Rectal smooth muscle tissue (tissue), 1 donor: ENCODE data around the gene ACD.

Experiments used
- H3K27ac ChIP-seq: one replicate; pipeline ENCODE4 v1.7.0; 2013; ENCODE audit warnings: low read depth, low read length, inconsistent platforms
- H3K27me3 ChIP-seq: one replicate; pipeline ENCODE4 v1.7.0; 2013; ENCODE audit warnings: low read length; ENCODE audit not compliant: control insufficient read depth, insufficient read depth
- H3K36me3 ChIP-seq: one replicate; pipeline ENCODE4 v1.7.0; 2013; ENCODE audit warnings: low read length; ENCODE audit not compliant: control insufficient read depth, insufficient read depth
- H3K4me1 ChIP-seq: one replicate; pipeline ENCODE4 v1.7.0; 2013; ENCODE audit warnings: low read length; ENCODE audit not compliant: control insufficient read depth, insufficient read depth
- H3K4me3 ChIP-seq: one replicate; pipeline ENCODE4 v1.7.0; 2013; ENCODE audit warnings: low read length
- H3K9ac ChIP-seq: one replicate; pipeline ENCODE4 v1.7.0; 2013; ENCODE audit warnings: low read length

The ACD gene

DNA sequence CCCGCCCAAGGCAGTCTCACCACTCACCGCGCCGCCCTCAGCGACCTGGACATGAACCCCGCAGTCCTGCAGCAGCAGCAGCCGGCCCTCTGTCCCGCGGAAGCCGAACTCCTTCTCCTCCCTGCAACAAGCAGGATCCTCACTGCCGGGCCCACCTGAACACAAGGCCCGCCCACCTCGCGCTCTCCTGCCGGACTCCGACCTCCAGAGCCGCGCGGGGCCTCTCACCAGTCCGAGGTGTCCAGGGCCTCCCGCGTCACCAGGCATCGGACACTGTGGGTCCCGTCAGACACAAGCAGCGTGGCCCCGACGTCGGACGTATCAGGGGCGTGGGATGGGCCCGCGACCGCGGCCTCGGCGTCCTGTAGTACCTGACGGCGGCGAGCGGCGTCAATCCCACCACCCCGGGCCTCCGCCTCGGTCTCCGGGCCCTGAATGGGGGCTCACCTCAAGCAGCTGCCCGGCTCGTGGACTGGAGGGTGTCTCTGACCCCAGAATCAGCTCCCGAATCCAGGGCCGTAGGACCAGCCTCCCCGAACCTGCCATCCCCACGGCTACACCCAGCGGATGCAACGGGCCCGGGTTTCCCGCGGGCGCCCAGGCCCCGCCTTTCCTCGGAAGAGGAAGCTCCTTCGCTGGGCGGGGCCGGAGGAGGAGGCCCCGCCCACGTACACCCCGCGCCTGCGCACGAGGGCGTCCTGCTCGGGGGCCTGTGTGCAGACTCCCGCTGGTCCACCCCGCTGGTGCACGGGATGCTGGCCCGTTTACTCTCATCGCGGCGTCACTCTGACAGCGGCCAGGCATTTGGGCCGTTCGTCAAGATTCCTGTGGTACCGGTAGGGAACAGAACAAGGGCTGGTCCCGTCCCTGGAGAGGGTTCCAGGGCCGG is at the start of gene ACD:
Gene ACD, minus strand, starts transcription at position 586 of the 889 bp plus-strand sequence. Its CDS starts 40 bp downstream, at position 546.
- peaks cover 4% of the 10 kb centered on the region for H3K36me3 ChIP-seq
- peaks cover 2% of the 10 kb centered on the region for H3K27me3 ChIP-seq
- peaks cover 11% of the 10 kb centered on the region for H3K4me1 ChIP-seq
- H3K9ac ChIP-seq = peak within 1 kb of the TSS; percentile 46
- peak within 1 kb of the TSS; percentile 98 for H3K4me3 ChIP-seq
- peak within 1 kb of the TSS; percentile 90 for H3K27ac ChIP-seq

DNA sequence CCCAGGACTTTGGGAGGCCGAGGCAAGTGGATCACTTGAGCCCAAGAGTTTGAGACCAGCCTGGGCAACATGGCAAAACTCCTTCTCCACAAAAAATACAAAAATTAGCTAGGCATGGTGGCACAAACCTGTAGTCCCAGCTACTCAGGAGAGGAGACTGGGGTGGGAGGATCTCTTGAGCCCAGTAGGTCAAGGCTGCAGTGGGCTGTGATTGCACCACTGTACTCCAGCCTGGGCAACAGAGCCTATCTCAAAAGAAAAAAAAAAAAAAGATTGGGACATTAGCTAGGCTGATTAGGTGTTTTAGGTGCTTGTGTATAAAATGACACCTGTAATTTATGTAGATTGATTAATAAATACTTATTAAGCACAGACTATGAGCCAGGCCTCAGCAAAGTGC is 49.0 kb upstream of the ACD start:
- Histone ChIP-seq H3K4me3 (no peak overlapping the region), H3K27me3 (no peaks in the 10 kb centered on the region), H3K36me3 (no peaks in the 10 kb centered on the region), H3K4me1 (no peaks in the 10 kb centered on the region), H3K27ac (no peak overlapping the region), H3K9ac (no peak overlapping the region)

DNA sequence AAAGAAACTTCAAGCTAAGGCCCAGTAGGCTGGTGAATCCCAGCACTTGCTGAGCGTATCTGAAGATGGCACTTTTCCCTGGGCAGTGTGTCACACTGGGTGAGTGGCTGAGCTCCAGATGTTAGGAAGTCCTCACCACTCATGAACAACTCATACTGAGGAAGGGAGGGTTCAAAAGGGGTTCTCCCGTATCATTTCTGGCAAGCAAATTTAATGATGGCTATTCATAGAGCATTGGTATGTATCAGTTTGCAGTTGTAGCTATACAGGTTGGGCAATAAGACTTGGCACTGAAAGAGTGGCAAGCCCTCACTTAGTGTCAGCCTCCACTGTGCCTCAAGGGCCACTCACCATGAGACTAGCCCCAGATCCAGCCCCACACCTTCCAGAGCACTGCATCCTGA is 48.3 kb upstream of the ACD start:
- Histone ChIP-seq H3K27me3 (no peaks in the 10 kb centered on the region), H3K4me3 (no peak overlapping the region), H3K27ac (no peak overlapping the region), H3K36me3 (no peaks in the 10 kb centered on the region), H3K9ac (no peak overlapping the region), H3K4me1 (no peaks in the 10 kb centered on the region)

DNA sequence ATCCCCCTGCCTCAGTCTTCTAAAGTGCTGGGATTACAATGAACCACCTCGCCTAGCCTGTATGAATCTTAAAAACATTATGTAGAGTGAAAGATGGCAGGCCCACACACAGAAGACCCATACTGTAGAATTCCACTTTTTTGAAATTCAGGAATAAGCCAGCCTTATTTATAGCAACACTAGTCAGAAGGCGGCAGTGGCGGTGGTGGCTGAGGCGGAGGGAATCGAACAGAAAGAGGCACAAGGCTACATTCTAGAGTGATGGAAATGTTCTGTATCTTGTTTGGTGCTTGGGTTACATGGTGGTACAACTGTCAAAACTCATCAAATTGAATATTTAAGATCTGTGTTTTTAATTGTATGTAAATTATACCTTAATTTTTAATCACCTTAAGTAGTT is 47.7 kb upstream of the ACD start:
- Histone ChIP-seq H3K4me1 (no peaks in the 10 kb centered on the region), H3K27me3 (no peaks in the 10 kb centered on the region), H3K27ac (no peak overlapping the region), H3K4me3 (no peak overlapping the region), H3K9ac (no peak overlapping the region), H3K36me3 (no peaks in the 10 kb centered on the region)

DNA sequence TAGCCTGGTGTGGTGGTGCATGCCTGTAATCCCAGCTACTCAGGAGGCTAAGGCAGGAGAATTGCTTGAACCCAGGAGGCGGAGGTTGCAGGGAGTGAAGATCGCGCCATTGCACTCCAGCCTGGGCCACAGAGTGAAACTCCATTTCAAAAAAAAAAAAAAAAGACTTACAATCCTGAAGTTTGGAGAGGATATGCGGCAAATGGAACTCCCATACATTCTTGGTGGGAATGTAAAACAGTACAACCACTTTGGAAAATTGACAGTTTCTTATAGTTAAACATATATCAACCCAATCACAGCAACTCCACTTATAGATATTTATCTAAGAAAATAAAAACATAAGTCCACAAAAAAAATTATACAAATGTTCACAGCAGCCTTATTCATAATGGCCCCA is 47.1 kb upstream of the ACD start:
- H3K36me3 ChIP-seq = no peaks in the 10 kb centered on the region
- no peak overlapping the region for H3K27ac ChIP-seq
- no peak overlapping the region for H3K4me3 ChIP-seq
- H3K4me1 ChIP-seq = no peaks in the 10 kb centered on the region
- H3K27me3 ChIP-seq = no peaks in the 10 kb centered on the region
- no peak overlapping the region for H3K9ac ChIP-seq

DNA sequence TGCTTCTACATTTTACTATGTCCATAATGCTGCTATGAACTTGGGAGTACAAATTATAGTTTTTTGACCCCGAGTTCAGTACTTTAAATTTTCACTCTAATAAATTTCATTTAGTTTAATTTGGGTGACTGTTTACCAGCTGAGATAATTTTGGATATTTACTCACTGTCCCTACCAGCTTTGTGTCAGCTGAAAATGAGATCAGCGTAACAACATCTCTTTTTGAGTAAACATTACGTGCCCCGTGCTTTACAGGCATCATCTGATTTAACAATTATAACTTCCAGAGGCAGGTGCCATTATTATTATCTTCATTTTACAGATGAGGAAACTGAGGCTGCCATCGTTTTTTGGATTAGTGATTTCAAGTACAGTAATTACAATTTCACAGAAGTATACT is 44.0 kb upstream of the ACD start:
- H3K27me3 ChIP-seq = no peaks in the 10 kb centered on the region
- H3K27ac ChIP-seq = no peak overlapping the region
- no peaks in the 10 kb centered on the region for H3K4me1 ChIP-seq
- no peak overlapping the region for H3K4me3 ChIP-seq
- H3K36me3 ChIP-seq = peaks cover 3% of the 10 kb centered on the region
- H3K9ac ChIP-seq = no peak overlapping the region

DNA sequence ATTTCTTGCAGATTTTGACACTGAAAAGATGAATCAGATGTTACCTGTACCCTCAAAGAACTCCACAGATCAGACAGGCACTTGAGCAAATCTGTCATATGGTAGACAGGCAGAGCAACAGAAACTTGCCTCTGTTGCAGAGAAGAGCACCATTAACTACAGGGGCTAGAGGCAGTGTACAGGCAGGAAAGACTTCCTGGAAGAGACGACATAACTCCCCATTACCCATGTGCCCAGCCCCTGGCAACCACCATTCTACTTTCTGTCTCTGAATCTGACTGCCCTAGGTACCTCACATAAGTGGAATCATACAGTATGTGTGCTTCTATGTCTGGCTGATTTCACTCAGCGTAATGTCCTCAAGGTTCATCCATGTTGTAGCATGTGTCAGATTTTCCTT is 43.6 kb upstream of the ACD start:
- no peaks in the 10 kb centered on the region for H3K27me3 ChIP-seq
- no peaks in the 10 kb centered on the region for H3K4me1 ChIP-seq
- H3K9ac ChIP-seq = no peak overlapping the region
- H3K4me3 ChIP-seq = no peak overlapping the region
- H3K27ac ChIP-seq = no peak overlapping the region
- H3K36me3 ChIP-seq = peaks cover 3% of the 10 kb centered on the region

DNA sequence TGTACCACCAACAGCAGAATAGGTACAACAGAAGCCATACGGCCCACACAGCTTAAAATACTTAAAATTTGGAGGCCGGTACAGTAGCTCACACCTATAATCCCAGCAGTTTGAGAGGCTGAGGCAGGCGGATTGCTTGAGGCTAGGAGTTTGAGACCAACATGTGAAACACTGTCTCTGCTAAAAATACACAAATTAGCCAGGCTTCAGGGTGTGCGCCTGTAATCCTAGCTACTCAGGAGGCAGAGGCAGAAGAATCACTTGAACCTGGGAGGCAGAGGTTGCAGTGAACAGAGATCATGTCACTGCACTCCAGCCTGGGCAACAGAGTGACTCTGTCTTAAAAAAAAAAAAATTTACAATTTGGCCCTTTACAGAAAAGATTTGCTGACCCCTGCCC is 42.1 kb upstream of the ACD start:
- peaks cover 3% of the 10 kb centered on the region for H3K36me3 ChIP-seq
- no peak overlapping the region for H3K9ac ChIP-seq
- no peak overlapping the region for H3K4me3 ChIP-seq
- H3K27ac ChIP-seq = no peak overlapping the region
- no peaks in the 10 kb centered on the region for H3K4me1 ChIP-seq
- no peaks in the 10 kb centered on the region for H3K27me3 ChIP-seq

DNA sequence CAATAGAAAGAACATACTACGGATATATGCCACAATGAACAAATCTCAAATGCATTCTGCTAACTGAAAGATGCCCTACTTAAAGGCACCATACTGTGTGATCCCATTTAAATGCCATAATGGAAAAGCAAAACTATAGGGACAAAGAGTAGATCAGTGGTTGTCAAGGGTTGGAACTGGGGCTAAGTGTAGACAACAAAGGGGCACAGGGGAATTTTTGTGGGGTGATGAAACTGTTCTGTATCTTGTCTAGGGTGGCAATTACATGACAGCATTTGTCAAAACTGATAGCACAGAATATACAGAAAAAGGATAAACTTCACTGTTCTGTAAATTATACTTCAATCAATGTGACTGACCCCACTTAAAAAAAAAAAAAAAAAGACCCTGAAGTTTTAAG is 41.4 kb upstream of the ACD start:
- H3K4me3 ChIP-seq = no peak overlapping the region
- no peak overlapping the region for H3K27ac ChIP-seq

DNA sequence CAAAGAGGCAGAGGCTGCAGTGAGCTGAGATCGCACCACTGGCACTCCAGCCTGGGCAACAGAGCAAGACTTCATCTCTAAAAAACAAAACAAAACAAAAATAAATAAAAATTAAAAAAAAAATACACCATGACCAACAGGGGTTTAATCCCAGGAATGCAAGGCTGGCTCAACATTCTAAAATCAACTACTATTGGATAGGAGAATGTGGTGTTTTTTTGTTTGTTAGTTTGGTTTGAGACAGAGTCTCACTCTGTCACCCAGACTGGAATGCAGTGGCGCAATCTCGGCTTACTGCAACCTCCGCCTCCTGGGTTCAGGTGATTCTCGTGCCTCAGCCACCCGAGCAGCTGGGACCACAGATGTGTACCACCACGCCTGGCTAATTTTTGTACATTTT is 39.2 kb upstream of the ACD start:
- no peak overlapping the region for H3K4me3 ChIP-seq
- H3K4me1 ChIP-seq = no peaks in the 10 kb centered on the region
- no peak overlapping the region for H3K27ac ChIP-seq
- no peak overlapping the region for H3K9ac ChIP-seq
- H3K36me3 ChIP-seq = peaks cover 3% of the 10 kb centered on the region
- H3K27me3 ChIP-seq = no peaks in the 10 kb centered on the region

More for the DNA sequence above, 41.4 kb upstream of the ACD start:
- Histone ChIP-seq H3K9ac (no peak overlapping the region), H3K27me3 (no peaks in the 10 kb centered on the region), H3K36me3 (peaks cover 3% of the 10 kb centered on the region), H3K4me1 (no peaks in the 10 kb centered on the region)

DNA sequence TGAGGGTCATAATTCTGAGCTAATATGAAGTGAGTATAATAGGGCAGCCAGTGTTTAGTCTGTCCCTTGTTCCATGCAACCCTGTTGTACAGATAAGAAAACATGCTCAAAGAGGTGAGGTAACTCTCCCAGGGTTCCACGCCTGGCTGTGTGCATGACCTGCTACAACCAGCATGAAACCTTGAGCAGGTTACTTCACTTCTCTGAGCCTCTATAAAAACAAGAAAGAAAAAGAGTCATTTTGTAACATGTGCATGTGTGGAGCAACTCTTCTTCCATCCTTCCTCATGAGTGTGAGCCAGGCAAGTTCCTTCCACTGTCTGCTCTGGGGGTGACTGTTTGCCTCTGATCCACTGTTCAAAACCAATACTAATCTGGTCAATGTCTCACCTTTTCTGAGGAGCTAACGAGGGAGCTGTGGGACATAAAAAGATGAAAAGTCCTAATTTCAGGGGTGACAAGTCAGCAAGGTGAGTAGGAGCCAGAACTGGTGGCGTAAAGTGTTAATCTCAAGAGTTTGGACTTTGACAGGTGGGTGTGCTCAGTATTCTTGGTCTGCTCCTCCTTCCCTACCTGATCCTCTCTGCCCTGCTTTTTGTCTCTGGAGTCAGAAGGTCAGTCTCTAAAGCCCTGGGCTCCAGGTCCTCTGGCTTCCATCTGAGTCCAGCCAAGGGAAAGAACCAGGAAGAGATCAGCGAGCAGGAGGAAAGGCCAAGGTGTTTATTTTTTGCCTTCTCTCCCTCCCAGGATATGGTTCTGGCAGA is 37.5 kb upstream of the ACD start:
- no peaks in the 10 kb centered on the region for H3K27me3 ChIP-seq
- no peaks in the 10 kb centered on the region for H3K4me1 ChIP-seq
- H3K4me3 ChIP-seq = no peak overlapping the region
- no peak overlapping the region for H3K9ac ChIP-seq
- peaks cover 3% of the 10 kb centered on the region for H3K36me3 ChIP-seq
- H3K27ac ChIP-seq = no peak overlapping the region

DNA sequence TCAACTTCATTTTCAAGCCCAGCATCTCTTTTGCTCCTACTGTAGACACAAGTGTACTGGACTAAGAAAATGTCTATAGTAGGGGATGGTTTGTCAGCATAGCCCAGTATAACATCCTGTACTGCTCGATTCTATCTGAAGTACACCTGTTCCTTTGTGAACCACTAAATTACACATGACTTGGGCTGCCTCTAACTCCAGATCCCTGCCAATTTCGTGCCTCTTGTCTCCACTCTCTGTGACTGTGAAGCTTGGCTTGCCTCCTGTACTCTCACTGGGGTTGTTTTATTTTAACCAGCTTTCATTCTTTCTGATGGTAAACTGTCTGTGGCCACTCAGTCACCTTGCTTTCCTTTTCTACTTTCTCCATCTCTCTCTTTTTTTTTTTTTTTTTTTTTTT is 34.6 kb upstream of the ACD start:
- Histone ChIP-seq H3K4me3 (no peak overlapping the region), H3K27ac (no peak overlapping the region)

More for the DNA sequence above, 34.6 kb upstream of the ACD start:
- Histone ChIP-seq H3K27me3 (no peaks in the 10 kb centered on the region), H3K4me1 (no peaks in the 10 kb centered on the region), H3K36me3 (no peaks in the 10 kb centered on the region), H3K9ac (no peak overlapping the region)
